DMS 273 treated with DMSO at 0.1 percent for 48 hours (cell line): ENCODE results near the gene DSCAML1.
A peak's percentile ranks its signal among the peaks of the same experiment; 100 is the strongest.
"Not testable (repeated sequence)": the region's sequence is repeated elsewhere in the genome, so short reads cannot be mapped to it uniquely, and the experiment has no call there.

Experiments
- DNase-seq: peaks from one replicate; lab custom pipeline; 2025; lab: John Stamatoyannopoulos, UW

DSCAML1 gene

DNA sequence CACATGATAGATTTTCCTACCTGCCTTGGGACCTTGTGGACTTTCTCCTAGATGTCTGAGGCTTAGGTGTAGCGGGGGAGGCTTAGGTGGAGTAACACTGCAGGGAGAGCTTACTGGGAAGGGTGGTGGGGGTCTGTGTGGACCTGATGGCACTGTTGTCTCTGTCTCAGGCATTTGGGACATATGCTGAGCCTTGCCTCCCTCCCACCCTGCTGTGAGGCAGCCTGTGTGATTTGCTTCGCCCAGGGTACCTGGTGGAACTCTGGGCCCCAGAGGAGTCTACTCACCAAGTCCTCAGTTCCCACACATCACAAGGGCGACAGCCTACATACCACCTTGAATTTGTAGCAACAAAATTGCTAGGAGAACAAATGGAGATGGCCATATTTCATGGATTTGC lies 388.7 kb downstream of the DSCAML1 start:
- no peak for DNase-seq

DNA sequence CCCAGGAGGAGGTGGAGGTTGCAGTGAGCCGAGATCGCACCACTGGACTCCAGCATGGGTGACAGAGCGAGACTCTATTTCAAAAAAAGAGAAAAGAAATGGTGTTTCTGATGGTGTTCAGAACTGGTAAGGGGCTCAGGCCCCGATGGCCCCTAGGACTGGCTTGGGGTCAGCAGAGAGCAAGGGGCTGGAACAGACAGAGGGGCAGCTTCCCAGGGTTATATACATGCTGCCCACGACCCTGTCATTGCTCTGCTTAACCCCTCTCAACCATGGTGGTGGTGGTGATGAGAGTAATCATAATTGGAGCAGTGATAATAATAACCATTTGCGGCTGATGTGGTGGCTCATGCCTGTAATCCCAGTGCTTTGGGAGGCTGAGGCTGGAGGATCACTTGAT lies 390.0 kb downstream of the DSCAML1 start:
- DNase-seq, result no peak

GRCh38 chr11:117405898-117406297 lies 391.1 kb downstream of the DSCAML1 start:
- DNase-seq, result not testable (repeated sequence)

GRCh38 chr11:117399100-117399840 lies 397.7 kb downstream of the DSCAML1 start:
- DNase-seq, result not testable (repeated sequence)

- DNase-seq, result not testable (repeated sequence)
Observed at GRCh38 chr11:117398618-117399017, 398.4 kb downstream of the DSCAML1 start.

DNA sequence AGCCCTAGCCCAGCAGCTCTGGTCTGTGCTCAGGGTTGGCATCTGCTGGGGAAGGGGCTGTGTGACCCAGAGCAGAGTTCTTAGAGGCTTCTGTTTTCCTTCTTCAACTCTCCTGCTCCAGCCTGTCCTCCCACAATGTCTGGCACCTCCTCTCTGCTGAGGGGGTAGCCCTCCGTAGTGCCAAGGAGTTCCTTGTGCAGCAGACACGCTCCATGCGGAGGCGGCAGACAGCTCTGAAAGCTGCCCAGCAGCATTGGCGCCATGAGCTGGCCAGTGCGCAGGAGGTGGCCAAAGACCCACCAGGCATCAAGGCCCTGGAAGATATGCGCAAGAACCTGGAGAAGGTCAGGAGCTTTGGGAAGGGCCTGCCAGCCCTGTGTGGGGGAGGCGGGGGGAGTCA lies 400.0 kb downstream of the DSCAML1 start:
- no peak for DNase-seq

GRCh38 chr11:117395476-117395875 lies 401.5 kb downstream of the DSCAML1 start:
- no peak for DNase-seq

GRCh38 chr11:117394221-117394925 lies 402.6 kb downstream of the DSCAML1 start:
- DNase-seq, result no peak

- DNase-seq, result no peak
Observed at GRCh38 chr11:117392979-117393378, 404.0 kb downstream of the DSCAML1 start.

DNA sequence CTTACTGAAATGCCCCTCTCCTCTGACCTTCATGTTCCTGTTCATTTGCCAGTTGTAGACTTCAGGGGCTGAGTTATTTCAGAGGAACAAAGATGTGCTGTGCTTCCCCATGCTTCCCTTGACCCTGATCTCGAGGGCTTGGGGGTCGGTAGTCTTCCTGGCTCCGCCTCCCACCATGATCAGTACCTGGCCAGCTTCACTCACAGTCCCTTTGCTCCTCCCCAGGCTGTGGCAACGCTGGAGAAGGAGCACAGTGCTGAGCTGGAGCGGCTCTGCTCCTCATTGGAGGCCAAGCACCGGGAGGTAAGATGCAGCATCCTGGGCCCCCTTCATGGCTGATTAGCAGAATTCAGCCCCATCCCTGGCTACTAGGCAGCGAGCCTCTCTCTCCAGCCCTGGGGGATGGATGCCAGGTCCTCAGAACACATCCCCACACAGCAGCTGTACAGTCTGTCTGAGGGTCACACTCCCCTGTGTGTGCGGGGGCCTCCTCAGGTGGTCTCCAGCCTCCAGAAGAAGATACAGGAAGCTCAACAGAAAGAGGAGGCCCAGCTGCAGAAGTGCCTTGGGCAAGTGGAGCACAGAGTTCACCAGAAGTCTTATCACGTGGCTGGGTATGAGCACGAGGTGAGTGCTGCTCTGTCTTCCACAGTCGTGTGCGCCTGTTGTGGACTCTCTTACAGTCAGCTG lies 404.9 kb downstream of the DSCAML1 start:
- DNase-seq, result no peak

DNA sequence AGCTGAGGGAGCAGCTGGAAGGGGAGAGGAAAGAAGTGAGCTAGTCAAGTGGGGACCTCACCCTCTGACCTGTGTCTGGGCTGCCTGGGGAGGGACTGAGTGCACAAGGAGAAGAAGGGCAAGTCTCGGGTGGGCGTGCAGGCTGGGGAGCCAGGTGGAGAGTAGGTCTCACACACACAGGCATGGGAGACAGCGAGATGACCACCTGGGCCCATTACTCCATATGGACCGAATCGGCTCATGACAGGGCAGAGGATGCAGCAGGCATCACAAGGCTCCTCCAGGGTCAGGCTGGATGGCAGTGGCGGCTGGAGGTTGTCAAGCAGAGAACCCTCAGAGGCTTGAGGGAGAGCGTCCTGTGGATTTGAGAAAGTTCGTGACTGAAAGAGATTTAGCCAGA lies 405.8 kb downstream of the DSCAML1 start:
- no peak for DNase-seq

DNA sequence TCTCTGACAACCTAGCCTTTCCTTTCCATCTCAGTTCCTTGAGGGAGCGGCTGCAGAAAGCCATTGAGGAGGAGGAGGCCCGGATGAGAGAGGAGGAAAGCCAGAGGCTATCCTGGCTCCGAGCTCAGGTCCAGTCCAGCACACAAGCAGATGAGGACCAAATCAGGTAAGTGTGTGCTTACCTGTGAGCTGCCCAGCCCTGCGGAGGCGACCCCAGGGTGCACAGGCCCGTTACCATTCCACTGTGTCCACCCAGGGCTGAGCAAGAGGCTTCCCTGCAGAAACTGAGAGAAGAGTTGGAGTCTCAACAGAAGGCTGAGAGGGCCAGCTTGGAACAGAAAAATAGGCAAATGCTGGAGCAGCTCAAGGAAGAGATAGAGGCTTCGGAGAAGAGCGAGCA lies 406.3 kb downstream of the DSCAML1 start:
- no peak for DNase-seq

DNA sequence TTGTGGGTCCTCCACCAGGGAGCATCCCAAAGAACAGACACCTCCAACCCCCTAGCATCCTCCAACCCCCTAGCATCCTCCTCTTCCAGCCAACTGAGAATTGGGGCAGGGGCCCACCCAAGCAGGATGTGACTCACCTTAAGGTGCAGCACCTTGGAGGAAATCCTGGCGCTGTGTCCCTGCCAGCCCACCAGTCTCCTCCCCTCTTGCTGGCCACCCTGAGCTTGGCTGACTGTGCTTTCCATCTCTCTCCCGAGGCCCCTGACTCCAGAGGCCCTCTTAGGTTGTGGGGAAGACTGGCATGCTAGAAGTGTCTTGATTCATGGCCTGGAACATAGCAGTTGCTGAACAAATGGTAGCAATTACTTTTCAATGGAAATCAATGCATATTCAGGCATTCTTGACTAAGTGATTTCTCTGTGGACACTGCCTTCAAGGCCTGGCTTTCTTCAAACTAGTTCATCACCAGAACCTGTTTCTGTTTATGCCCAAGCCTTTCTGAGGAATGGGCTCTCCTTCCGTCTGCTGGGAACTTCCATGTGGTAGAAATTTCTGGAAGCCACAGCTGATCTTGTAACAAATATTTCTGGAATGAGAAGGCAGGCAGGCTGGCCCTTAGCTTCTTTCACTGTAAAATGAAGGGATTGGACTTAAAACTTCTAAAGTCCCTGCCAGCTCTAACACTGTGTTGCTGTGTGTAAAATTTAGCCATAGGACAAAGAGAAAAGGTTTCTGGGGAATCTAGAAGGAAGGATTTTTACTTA lies 408.8 kb downstream of the DSCAML1 start:
- no peak for DNase-seq

DNA sequence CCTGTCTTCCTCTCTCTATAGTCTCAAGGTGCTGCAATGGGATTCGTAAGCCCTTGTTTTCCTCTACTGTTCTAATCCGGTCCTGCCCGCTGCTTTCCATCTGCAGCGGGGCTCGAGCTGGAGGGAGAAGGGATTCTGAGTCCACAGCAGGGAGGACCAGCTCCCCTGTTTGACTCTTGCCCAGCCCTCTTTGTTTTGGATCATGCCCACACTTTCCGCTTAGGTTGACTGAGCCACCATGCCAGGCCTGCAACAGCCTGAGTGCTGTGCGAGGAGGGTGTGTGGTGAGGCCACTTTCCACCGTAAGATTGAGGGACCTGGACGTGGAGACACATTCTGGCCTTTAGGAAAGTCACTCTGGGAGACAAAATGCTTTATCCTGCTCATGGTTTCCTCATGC lies 411.1 kb downstream of the DSCAML1 start:
- no peak for DNase-seq

- no peak for DNase-seq
Observed at GRCh38 chr11:117385471-117385870, 411.5 kb downstream of the DSCAML1 start.

DNA sequence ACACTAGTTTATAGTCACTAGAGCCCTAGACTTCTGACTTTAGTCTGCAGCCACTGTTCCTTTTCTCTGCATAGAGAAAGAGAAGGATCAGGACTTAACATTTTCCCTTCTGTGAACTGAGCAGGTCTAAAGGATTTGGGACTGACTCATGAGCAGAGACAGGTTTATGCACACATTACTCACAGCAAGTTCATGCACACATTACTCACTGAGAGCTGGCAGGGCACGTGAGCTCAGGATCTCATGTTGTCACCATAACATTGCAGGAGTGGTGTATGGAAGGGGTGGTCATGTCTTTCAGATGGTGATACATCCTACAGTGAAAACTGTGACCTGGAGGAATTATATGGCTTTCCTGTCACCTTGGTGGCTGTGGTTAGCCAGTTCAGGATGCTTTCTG lies 413.0 kb downstream of the DSCAML1 start:
- no peak for DNase-seq

- DNase-seq, result no peak
Observed at GRCh38 chr11:117382746-117383145, 414.3 kb downstream of the DSCAML1 start.

- no peak for DNase-seq
Observed at GRCh38 chr11:117381481-117382387, 415.3 kb downstream of the DSCAML1 start.

DNA sequence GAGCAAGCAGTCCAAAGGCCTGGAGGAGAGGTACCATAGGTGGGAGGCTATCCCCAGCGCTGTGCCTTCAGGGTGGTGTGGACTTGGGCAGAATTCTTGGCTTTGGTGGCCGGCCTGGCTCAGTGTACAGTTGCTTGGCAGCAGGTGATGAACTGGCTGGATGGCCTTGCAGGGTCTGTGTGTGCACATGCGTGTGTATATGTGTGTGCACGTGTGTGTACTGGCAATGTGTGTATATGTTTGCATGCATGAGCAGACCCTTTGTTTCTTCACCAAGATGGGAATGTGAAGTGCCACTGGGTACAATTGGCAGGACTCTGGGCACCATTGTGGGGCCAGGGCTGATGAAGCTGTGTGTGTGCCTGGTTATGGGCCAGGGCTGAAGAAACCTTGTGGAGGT lies 416.3 kb downstream of the DSCAML1 start:
- DNase-seq, result no peak

- DNase-seq, result peak; percentile 12
Observed at GRCh38 chr11:117378976-117379865, 417.8 kb downstream of the DSCAML1 start.
